H9 (cell line): ENCODE data around the gene HS3ST6. TPM values are rescaled to one million over a fixed set of nuclear protein-coding genes. Genes with fewer than 3 reads are reported as not detected.

Experiments
- DNase-seq: peaks from one replicate; pipeline ENCODE4 v3.0.0-alpha.2; 2017
- H2AFZ ChIP-seq: one replicate; pipeline ENCODE4 v1.6.1; 2013; ENCODE audit warnings: mild to moderate bottlenecking, low read length, control low read depth, moderate library complexity
- H2AK5ac ChIP-seq: 2 replicates; pipeline ENCODE4 v1.6.1; 2013; ENCODE audit warnings: low read length, control low read depth, mixed read lengths; ENCODE audit not compliant: insufficient read length
- H2BK120ac ChIP-seq: one replicate; pipeline ENCODE4 v1.6.1; 2013; ENCODE audit warnings: low read depth, mild to moderate bottlenecking, low read length, control low read depth, inconsistent platforms; ENCODE audit not compliant: poor library complexity, severe bottlenecking
- H2BK12ac ChIP-seq: 2 replicates; pipeline ENCODE4 v1.6.1; 2013; ENCODE audit warnings: low read length, control low read depth, mixed read lengths, low read depth; ENCODE audit not compliant: insufficient read length
- H2BK15ac ChIP-seq: 2 replicates; pipeline ENCODE4 v1.6.1; 2013; ENCODE audit warnings: low read depth, low read length, control low read depth
- H2BK20ac ChIP-seq: one replicate; pipeline ENCODE4 v1.6.1; 2013; ENCODE audit warnings: low read depth, mild to moderate bottlenecking, low read length, control low read depth, inconsistent platforms; ENCODE audit not compliant: poor library complexity, severe bottlenecking
- H2BK5ac ChIP-seq: 2 replicates; pipeline ENCODE4 v1.6.1; 2013; ENCODE audit warnings: low read length, control low read depth, mixed read lengths; ENCODE audit not compliant: insufficient read length
- H3K14ac ChIP-seq: 2 replicates; pipeline ENCODE4 v1.6.1; 2013; ENCODE audit warnings: low read length, control low read depth; ENCODE audit not compliant: insufficient read depth
- H3K18ac ChIP-seq: 2 replicates; pipeline ENCODE4 v1.6.1; 2013; ENCODE audit warnings: low read depth, mild to moderate bottlenecking, mixed read lengths, low read length, control low read depth; ENCODE audit not compliant: insufficient read length
- H3K23ac ChIP-seq: 2 replicates; pipeline ENCODE4 v1.6.1; 2013; ENCODE audit warnings: low read length, control low read depth, mixed read lengths, low read depth; ENCODE audit not compliant: insufficient read length
- H3K23me2 ChIP-seq: 2 replicates; pipeline ENCODE4 v1.6.1; 2013; ENCODE audit warnings: low read depth, mild to moderate bottlenecking, mixed read lengths, low read length, control low read depth; ENCODE audit not compliant: insufficient read length, poor library complexity, severe bottlenecking
- H3K27ac ChIP-seq: 2 replicates; pipeline ENCODE4 v1.5.1; 2013; ENCODE audit warnings: low read length, control low read depth, mixed read lengths, low read depth; ENCODE audit not compliant: insufficient read length
- H3K27me3 ChIP-seq: 2 replicates; pipeline ENCODE4 v1.6.1; 2013; ENCODE audit warnings: low read length, control low read depth, inconsistent platforms; ENCODE audit not compliant: insufficient read depth
- H3K4ac ChIP-seq: 2 replicates; pipeline ENCODE4 v1.6.1; 2013; ENCODE audit warnings: low read depth, mild to moderate bottlenecking, control low read depth, inconsistent platforms, low read length, moderate library complexity
- H3K4me1 ChIP-seq: 2 replicates; pipeline ENCODE4 v1.6.1; 2013; ENCODE audit warnings: low read length, control low read depth, inconsistent platforms; ENCODE audit not compliant: insufficient read depth
- H3K4me2 ChIP-seq: 2 replicates; pipeline ENCODE4 v1.6.1; 2013; ENCODE audit warnings: low read length, control low read depth, mixed read lengths; ENCODE audit not compliant: insufficient read length, insufficient read depth
- H3K56ac ChIP-seq: 2 replicates; pipeline ENCODE4 v1.6.1; 2013; ENCODE audit warnings: low read depth, mild to moderate bottlenecking, mixed read lengths, low read length, control low read depth; ENCODE audit not compliant: insufficient read length
- H3K79me1 ChIP-seq: 2 replicates; pipeline ENCODE4 v1.6.1; 2013; ENCODE audit warnings: low read depth, mild to moderate bottlenecking, moderate library complexity, low read length, control low read depth, inconsistent platforms; ENCODE audit not compliant: insufficient read depth, poor library complexity, severe bottlenecking
- H3K79me2 ChIP-seq: 2 replicates; pipeline ENCODE4 v1.6.1; 2013; ENCODE audit warnings: low read length, control low read depth, inconsistent platforms; ENCODE audit not compliant: insufficient read depth
- H3K9ac ChIP-seq: 2 replicates; pipeline ENCODE4 v1.6.1; 2013; ENCODE audit warnings: low read length, control low read depth, mixed read lengths; ENCODE audit not compliant: insufficient read length; ENCODE audit errors: extremely low read depth
- H3K9me3 ChIP-seq: one replicate; pipeline ENCODE4 v1.6.1; 2013; ENCODE audit warnings: low read depth, low read length, inconsistent platforms; ENCODE audit not compliant: control insufficient read depth
- H3T11ph ChIP-seq: one replicate; pipeline ENCODE4 v1.6.1; 2013; ENCODE audit warnings: mild to moderate bottlenecking, low read length, control low read depth, inconsistent platforms
- H4K20me1 ChIP-seq: one replicate; pipeline ENCODE4 v1.6.1; 2013; ENCODE audit not compliant: control insufficient read depth, insufficient read length, insufficient read depth
- H4K5ac ChIP-seq: 2 replicates; pipeline ENCODE4 v1.6.1; 2013; ENCODE audit warnings: low read depth, mild to moderate bottlenecking, mixed read lengths, low read length, control low read depth; ENCODE audit not compliant: insufficient read length
- H4K8ac ChIP-seq: replicated peaks from 2 replicates; pipeline ENCODE4 v1.6.1; 2013; ENCODE audit warnings: low read length, control low read depth, mixed read lengths, low read depth; ENCODE audit not compliant: insufficient read length
- H4K91ac ChIP-seq: 2 replicates; pipeline ENCODE4 v1.6.1; 2013; ENCODE audit warnings: low read depth, mild to moderate bottlenecking, moderate library complexity, mixed read lengths, low read length, control low read depth; ENCODE audit not compliant: insufficient read length
- H3K27ac Mint-ChIP-seq, 3 experiments: 2 replicates in 2 of 3; 3 replicates in 1 of 3; pipeline ENCODE4 v1.8.0; 2020 to 2021; ENCODE audit warnings: mixed read lengths in 3 of 3, mild to moderate bottlenecking in 1 of 3, moderate library complexity in 1 of 3
- H3K27me3 Mint-ChIP-seq: 2 replicates; pipeline ENCODE4 v1.8.0; 2021; ENCODE audit warnings: low read depth, mild to moderate bottlenecking, moderate library complexity, mixed read lengths
- H3K36me3 Mint-ChIP-seq, 3 experiments: 2 replicates in 2 of 3; 3 replicates in 1 of 3; pipeline ENCODE4 v1.8.0; 2020 to 2021; ENCODE audit warnings: low read depth in 3 of 3, mixed read lengths in 3 of 3; ENCODE audit not compliant: insufficient read depth in 1 of 3
- H3K4me1 Mint-ChIP-seq, 2 experiments: 2 replicates each; pipeline ENCODE4 v1.8.0; 2020; ENCODE audit warnings: mixed read lengths in 2 of 2
- H3K4me3 Mint-ChIP-seq, 2 experiments: 2 replicates in 1 of 2; 3 replicates in 1 of 2; pipeline ENCODE4 v1.8.0; 2020 to 2021; ENCODE audit warnings: mild to moderate bottlenecking in 2 of 2, mixed read lengths in 2 of 2, moderate library complexity in 1 of 2
- H3K9me3 Mint-ChIP-seq, 2 experiments: 2 replicates in 1 of 2; 3 replicates in 1 of 2; pipeline ENCODE4 v1.8.0; 2020; ENCODE audit warnings: mild to moderate bottlenecking in 2 of 2, mixed read lengths in 2 of 2, moderate library complexity in 1 of 2
- CTCF ChIP-seq: fragments of 200-600 bp; sonication (generic); conservative IDR thresholded peaks from 3 replicates; pipeline ENCODE4 v1.8.0; 2021; ENCODE audit warnings: antibody characterized with exemption, mild to moderate bottlenecking
- WGBS: extraction: QIAGEN DNeasy Blood & Tissue Kit; methylation state at CpG from one replicate; pipeline ENCODE4 v1.1.7; 2013; ENCODE audit warnings: missing lambda C conversion rate, low lambda C conversion rate, mixed read lengths; ENCODE audit not compliant: insufficient read length; ENCODE audit errors: extremely low coverage; 5-methylcytosine and 5-hydroxymethylcytosine counted together
- total RNA-seq: library from RNA; stranded (reverse); gene quantifications from 2 replicates; pipeline ENCODE4 v1.2.1, GENCODE V29; 2021

The HS3ST6 gene
- total RNA-seq, 1 experiment from 2014 or later: not detected

DNA sequence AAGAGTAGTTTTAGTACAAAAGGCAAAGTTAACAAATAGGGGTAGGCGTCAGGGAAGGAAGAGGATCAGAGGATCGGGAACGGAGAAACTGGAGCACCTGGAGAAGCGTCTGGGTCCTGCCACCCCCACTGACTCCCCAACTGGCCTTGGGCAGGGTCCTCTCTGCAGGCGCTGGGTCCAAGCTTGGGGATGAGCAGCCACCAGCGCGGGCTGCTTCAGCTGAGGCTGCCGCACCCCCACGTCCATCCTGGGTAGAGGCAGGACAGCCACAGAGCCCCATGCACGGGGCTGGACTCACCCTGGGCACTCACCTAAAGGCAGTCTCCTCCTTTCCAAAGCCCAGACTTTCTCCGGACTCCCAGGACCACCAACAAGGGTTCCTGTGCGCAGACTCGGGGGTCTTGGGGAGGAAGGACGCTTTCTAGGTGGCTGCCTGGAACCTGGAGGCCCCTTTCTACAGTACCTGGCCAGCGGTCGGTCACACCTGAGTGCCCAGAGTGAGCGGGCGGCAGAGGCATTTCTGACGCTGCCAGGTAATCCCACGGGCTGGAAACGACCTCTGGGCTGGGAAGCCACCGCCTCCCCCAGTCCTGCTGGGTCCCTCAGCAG lies 1.1 kb downstream of the HS3ST6 start:
- H3K56ac ChIP-seq: no peak overlapping the region

More for the DNA sequence above, 1.1 kb downstream of the HS3ST6 start:
- H3K79me2 ChIP-seq: no peaks in the 10 kb centered on the region
- H2BK20ac ChIP-seq: no peak overlapping the region
- H3K9me3 ChIP-seq: no peaks in the 10 kb centered on the region
- peak overlapping the region; percentile 40 to 65; a peak in 4 of 5 replicates for H3K4me3 Mint-ChIP-seq
- H3K4me1 Mint-ChIP-seq: peaks cover 14 to 55% of the 10 kb centered on the region in 2 experiments
- H3K4ac ChIP-seq: no peak overlapping the region
- no peak overlapping the region for H3K23ac ChIP-seq
- no peak overlapping the region for H2BK15ac ChIP-seq
- no peaks in the 10 kb centered on the region for H4K20me1 ChIP-seq
- no CpG with 5 or more reads among the region's 22 CpGs for WGBS
- H3K18ac ChIP-seq: no peak overlapping the region
- H3K27ac Mint-ChIP-seq: no peak overlapping the region
- no peak overlapping the region for H4K91ac ChIP-seq
- H3K23me2 ChIP-seq: peaks cover 4% of the 10 kb centered on the region
- H3K27me3 Mint-ChIP-seq: peaks cover 81% of the 10 kb centered on the region
- no peak overlapping the region for H2AK5ac ChIP-seq
- H2BK5ac ChIP-seq: no peak overlapping the region
- H2BK120ac ChIP-seq: no peak overlapping the region
- no peaks in the 10 kb centered on the region; the same call in 1 of the 2 replicates for H3K4me1 ChIP-seq
- no peak overlapping the region for H2BK12ac ChIP-seq
- H2AFZ ChIP-seq: no peak overlapping the region
- no peak overlapping the region for H4K5ac ChIP-seq
- TF ChIP-seq CTCF: no peak
- H3T11ph ChIP-seq: no peak overlapping the region
- peaks cover 43% of the 10 kb centered on the region for H3K27me3 ChIP-seq
- H3K9me3 Mint-ChIP-seq: no peaks in the 10 kb centered on the region
- H3K4me2 ChIP-seq: peak overlapping the region; percentile 40
- H3K36me3 Mint-ChIP-seq: no peaks in the 10 kb centered on the region
- no peak overlapping the region; the same call in 1 of the 2 replicates for H3K14ac ChIP-seq
- H3K27ac ChIP-seq: no peak overlapping the region
- no peak overlapping the region for H4K8ac ChIP-seq
- no peaks in the 10 kb centered on the region for H3K79me1 ChIP-seq
- DNase-seq: no peak
- no peak overlapping the region for H3K9ac ChIP-seq
